Urinary bladder (tissue), 4 donors: ENCODE measurements around the gene PPP2R5E. TPM values are rescaled to one million over a fixed set of nuclear protein-coding genes. Genes with fewer than 3 reads are reported as not detected.

Source experiments
- DNase-seq: peaks from one replicate; pipeline ENCODE4 v3.0.0-alpha.2; 2015; ENCODE audit errors: extremely low spot score
- H3K27ac ChIP-seq: one replicate; pipeline ENCODE4 v1.5.1; 2013; ENCODE audit warnings: low read depth, mild to moderate bottlenecking, moderate library complexity
- H3K36me3 ChIP-seq: one replicate; pipeline ENCODE4 v1.6.1; 2013; ENCODE audit warnings: mild to moderate bottlenecking, moderate library complexity; ENCODE audit not compliant: insufficient read depth
- H3K4me1 ChIP-seq: one replicate; pipeline ENCODE4 v1.6.1; 2013; ENCODE audit warnings: mild to moderate bottlenecking, moderate library complexity; ENCODE audit not compliant: insufficient read depth
- H3K4me3 ChIP-seq: one replicate; pipeline ENCODE4 v1.5.1; 2013; ENCODE audit warnings: low read depth, low read length
- WGBS: extraction: QIAGEN DNeasy Blood & Tissue Kit; methylation state at CpG from one replicate; pipeline ENCODE4 v1.1.7; 2013; 5-methylcytosine and 5-hydroxymethylcytosine counted together
- polyA plus RNA-seq: library from polyadenylated mRNA; stranded (reverse); fragments of 200-250 nt; gene quantifications from one replicate; pipeline ENCODE4 v1.2.3, GENCODE V29; 2013
- total RNA-seq: library from RNA; depleted of rRNA; stranded (reverse); fragments of >200 nt; gene quantifications from one replicate; pipeline ENCODE4 v1.2.3, GENCODE V29; 2014
- donor health status: healthy with polysubstance abuse.
- donor health status: healthy.

PPP2R5E gene
- total and polyA plus RNA-seq, 2 donors = 16.5 to 41.7 TPM

DNA sequence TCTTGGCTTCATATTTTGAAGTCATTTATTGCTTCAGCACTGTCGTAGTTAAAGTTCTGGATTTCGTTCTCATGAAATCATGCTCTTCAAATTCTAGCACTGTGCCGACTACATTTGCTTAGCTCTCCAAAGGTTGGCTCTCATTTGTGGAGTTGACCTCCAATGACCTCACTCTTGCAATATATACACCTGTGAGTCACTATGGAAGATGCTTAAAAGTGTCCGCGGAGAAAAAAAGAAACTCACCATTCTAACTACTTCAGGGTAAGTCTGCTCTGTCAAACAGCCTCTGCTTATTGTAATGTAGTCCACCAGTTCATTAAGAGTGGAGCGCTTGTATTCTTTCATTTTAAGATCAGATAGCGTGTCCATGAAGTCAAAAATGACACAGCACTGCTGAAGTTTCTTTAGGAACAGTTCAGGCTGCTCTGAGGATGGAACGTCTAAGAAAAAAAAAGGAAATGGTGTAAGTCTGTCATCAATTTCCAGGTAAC is 89.7 kb downstream of the PPP2R5E start:
- Histone ChIP-seq H3K36me3 (no peaks in the 10 kb centered on the region), H3K4me1 (peaks cover 2% of the 10 kb centered on the region), H3K4me3 (no peak overlapping the region), H3K27ac (no peak overlapping the region)
- 52% methylated on average over 8 of the region's 8 CpGs for WGBS
- no peak for DNase-seq

DNA sequence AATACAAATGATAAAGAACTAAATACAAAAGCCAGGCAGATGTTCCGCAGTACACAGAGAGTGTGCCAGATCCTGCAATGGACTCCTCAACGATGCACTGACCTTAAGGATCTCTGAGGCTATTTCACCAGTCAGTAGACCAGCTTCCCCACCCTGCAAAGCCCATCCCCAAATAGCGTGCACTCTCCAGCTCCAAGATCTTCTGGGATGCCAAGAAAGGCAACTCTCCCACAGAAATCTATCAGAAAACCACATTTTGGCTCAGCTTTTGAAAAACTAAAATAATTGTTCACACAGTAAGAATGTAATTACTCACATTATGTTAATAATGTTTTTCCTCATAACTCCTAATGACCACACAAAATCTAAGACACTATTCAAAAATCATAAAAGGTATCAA is 90.4 kb downstream of the PPP2R5E start:
- 81% methylated on average over 3 of the region's 3 CpGs for WGBS
- Histone ChIP-seq H3K27ac (no peak overlapping the region), H3K36me3 (no peaks in the 10 kb centered on the region), H3K4me1 (peaks cover 2% of the 10 kb centered on the region), H3K4me3 (no peak overlapping the region)
- no peak for DNase-seq

GRCh38 chr14:63448841-63449240 is 94.3 kb downstream of the PPP2R5E start:
- Histone ChIP-seq H3K36me3 (no peaks in the 10 kb centered on the region), H3K4me3 (no peak overlapping the region), H3K27ac (no peak overlapping the region), H3K4me1 (no peaks in the 10 kb centered on the region)
- DNase-seq = no peak
- 93% methylated on average over 3 of the region's 3 CpGs for WGBS

- DNase-seq = no peak
- WGBS = 69% methylated on average over 1 of the region's 1 CpG
- no peaks in the 10 kb centered on the region for H3K36me3 ChIP-seq
- H3K4me3 ChIP-seq = no peak overlapping the region
- no peaks in the 10 kb centered on the region for H3K4me1 ChIP-seq
- H3K27ac ChIP-seq = no peak overlapping the region
These were observed 98.6 kb downstream of the PPP2R5E start for GRCh38 chr14:63444588-63444987.

GRCh38 chr14:63443988-63444387 is 99.2 kb downstream of the PPP2R5E start:
- no peak overlapping the region for H3K4me3 ChIP-seq
- H3K4me1 ChIP-seq = no peaks in the 10 kb centered on the region
- H3K27ac ChIP-seq = no peak overlapping the region
- DNase-seq = no peak
- H3K36me3 ChIP-seq = no peaks in the 10 kb centered on the region
- WGBS = 91% methylated on average over 3 of the region's 3 CpGs

DNA sequence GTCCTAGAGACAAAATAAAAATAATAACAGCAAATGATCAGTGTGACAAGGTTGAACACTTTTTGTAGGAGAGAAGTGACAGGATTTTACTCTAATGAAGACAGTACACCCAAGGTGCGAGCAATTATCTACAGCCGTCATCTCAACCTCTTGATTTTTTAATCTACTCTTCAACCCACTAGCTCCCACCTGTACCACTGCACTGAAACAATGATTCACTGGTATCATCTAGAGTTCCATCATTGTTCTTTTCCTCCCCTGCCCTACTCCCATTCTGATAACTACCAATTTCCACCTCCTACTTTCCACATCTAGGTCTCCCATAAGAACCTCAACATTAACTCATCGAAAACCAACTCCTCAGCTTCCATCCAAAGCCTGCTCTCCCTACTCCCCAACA is 99.8 kb downstream of the PPP2R5E start:
- no peak overlapping the region for H3K4me3 ChIP-seq
- no peak overlapping the region for H3K27ac ChIP-seq
- DNase-seq = no peak
- H3K36me3 ChIP-seq = no peaks in the 10 kb centered on the region
- no peaks in the 10 kb centered on the region for H3K4me1 ChIP-seq
- WGBS = 97% methylated on average over 3 of the region's 3 CpGs

GRCh38 chr14:63438065-63438757 is 105.0 kb downstream of the PPP2R5E start:
- H3K4me3 ChIP-seq = no peak overlapping the region
- 14% methylated on average over 1 of the region's 1 CpG for WGBS
- H3K36me3 ChIP-seq = no peaks in the 10 kb centered on the region
- peak; percentile 14 for DNase-seq
- peaks cover 1% of the 10 kb centered on the region for H3K4me1 ChIP-seq
- H3K27ac ChIP-seq = no peak overlapping the region

GRCh38 chr14:63436286-63437098 is 106.7 kb downstream of the PPP2R5E start:
- DNase-seq = no peak
- Histone ChIP-seq H3K36me3 (no peaks in the 10 kb centered on the region), H3K27ac (no peak overlapping the region), H3K4me3 (no peak overlapping the region), H3K4me1 (peaks cover 1% of the 10 kb centered on the region)
- WGBS = 63% methylated on average over 5 of the region's 5 CpGs

- Histone ChIP-seq H3K4me3 (no peak overlapping the region), H3K4me1 (peaks cover 1% of the 10 kb centered on the region), H3K27ac (peak overlapping the region; percentile 41)
These were observed 107.3 kb downstream of the PPP2R5E start for GRCh38 chr14:63435838-63436237.

DNA sequence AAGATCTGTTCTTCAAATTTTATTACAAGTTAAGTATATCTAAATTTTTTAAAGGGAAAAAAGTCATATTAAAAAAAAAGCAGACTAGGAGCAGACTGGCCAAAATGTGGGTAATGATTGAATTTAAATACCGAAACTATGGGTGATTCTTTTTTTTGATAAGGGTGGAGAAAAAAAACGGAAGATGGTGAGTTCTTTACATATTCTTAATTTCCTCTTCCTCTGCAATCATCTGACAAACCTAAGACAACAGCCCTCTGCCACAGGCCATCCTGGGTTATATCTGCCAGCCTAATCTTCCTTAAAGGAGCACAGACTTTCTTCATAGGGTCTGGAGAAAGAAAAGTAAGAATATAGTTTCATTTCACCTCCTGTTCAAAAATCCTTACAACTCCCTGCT is 108.0 kb downstream of the PPP2R5E start:
- Histone ChIP-seq H3K36me3 (no peaks in the 10 kb centered on the region), H3K27ac (no peak overlapping the region), H3K4me3 (no peak overlapping the region), H3K4me1 (peaks cover 1% of the 10 kb centered on the region)
- DNase-seq = no peak
- WGBS = 47% methylated on average over 2 of the region's 2 CpGs

More at GRCh38 chr14:63435838-63436237, 107.3 kb downstream of the PPP2R5E start:
- no peak for DNase-seq
- WGBS = 15% methylated on average over 5 of the region's 5 CpGs
- no peaks in the 10 kb centered on the region for H3K36me3 ChIP-seq

GRCh38 chr14:63432888-63433552 is 110.2 kb downstream of the PPP2R5E start:
- Histone ChIP-seq H3K36me3 (no peaks in the 10 kb centered on the region), H3K4me3 (no peak overlapping the region), H3K27ac (no peak overlapping the region), H3K4me1 (peaks cover 1% of the 10 kb centered on the region)
- 99% methylated on average over 4 of the region's 4 CpGs for WGBS
- no peak for DNase-seq

- Histone ChIP-seq H3K27ac (no peak overlapping the region), H3K36me3 (no peaks in the 10 kb centered on the region), H3K4me1 (peaks cover 1% of the 10 kb centered on the region), H3K4me3 (no peak overlapping the region)
- 47% methylated on average over 5 of the region's 5 CpGs for WGBS
- DNase-seq = no peak
These were observed 110.9 kb downstream of the PPP2R5E start for GRCh38 chr14:63432228-63432627.

DNA sequence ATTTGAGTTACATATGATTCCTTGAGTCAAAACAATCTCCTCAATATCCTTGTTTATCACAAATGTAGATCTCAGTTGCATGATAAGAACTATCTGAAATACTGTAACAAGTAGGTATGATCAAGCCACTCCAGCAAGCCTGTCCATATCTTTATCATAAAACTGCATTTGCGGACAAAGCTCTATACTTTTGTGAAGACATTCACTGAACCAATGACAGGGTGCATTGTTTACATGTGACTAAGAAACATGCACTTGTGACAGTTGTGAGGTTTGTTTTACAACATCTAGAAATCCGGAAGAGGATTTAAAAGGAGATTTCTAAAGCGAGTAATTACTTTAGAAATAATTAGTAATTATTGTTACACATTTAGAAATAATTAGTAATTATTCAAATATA is 111.7 kb downstream of the PPP2R5E start:
- Histone ChIP-seq H3K27ac (no peak overlapping the region), H3K4me1 (no peaks in the 10 kb centered on the region), H3K4me3 (no peak overlapping the region), H3K36me3 (no peaks in the 10 kb centered on the region)
- DNase-seq = no peak
- 80% methylated on average over 3 of the region's 3 CpGs for WGBS
